Endothelial cell (in vitro differentiated cells): ENCODE measurements around the gene HS3ST3A1. TPM values are rescaled to one million over a fixed set of nuclear protein-coding genes. Genes with fewer than 3 reads are reported as not detected.

Source experiments
- DNase-seq: peaks from one replicate; pipeline ENCODE4 v3.0.0; 2021; ENCODE audit warnings: low spot score
- H3K27ac Mint-ChIP-seq: one replicate; pipeline ENCODE4 v1.8.0; 2021; ENCODE audit warnings: mixed read lengths, inconsistent platforms; ENCODE audit not compliant: unreplicated experiment
- H3K27me3 Mint-ChIP-seq: one replicate; pipeline ENCODE4 v1.8.0; 2021; ENCODE audit warnings: mild to moderate bottlenecking, moderate library complexity, mixed read lengths, inconsistent platforms; ENCODE audit not compliant: unreplicated experiment
- H3K36me3 Mint-ChIP-seq: one replicate; pipeline ENCODE4 v1.8.0; 2021; ENCODE audit warnings: mild to moderate bottlenecking, low read depth, mixed read lengths, inconsistent platforms; ENCODE audit not compliant: unreplicated experiment
- H3K4me1 Mint-ChIP-seq: one replicate; pipeline ENCODE4 v1.8.0; 2021; ENCODE audit warnings: mild to moderate bottlenecking, mixed read lengths, inconsistent platforms; ENCODE audit not compliant: unreplicated experiment
- H3K4me3 Mint-ChIP-seq: one replicate; pipeline ENCODE4 v1.8.0; 2021; ENCODE audit warnings: mild to moderate bottlenecking, mixed read lengths, inconsistent platforms; ENCODE audit not compliant: unreplicated experiment
- H3K9me3 Mint-ChIP-seq: one replicate; pipeline ENCODE4 v1.8.0; 2021; ENCODE audit warnings: mixed read lengths, inconsistent platforms; ENCODE audit not compliant: unreplicated experiment
- CTCF ChIP-seq: fragments of 200-600 bp; sonication (generic); IDR thresholded peaks from one replicate; pipeline ENCODE4 v1.5.0; 2021; ENCODE audit warnings: antibody characterized with exemption; ENCODE audit not compliant: unreplicated experiment
- total RNA-seq: library from RNA; stranded (reverse); fragmentation: NEBNext Ultra II Directional; extraction: Animal tissue kit (Norgen Biotek cat#: 25700); gene quantifications from one replicate; pipeline ENCODE4 v1.2.1, GENCODE V29; 2021; ENCODE audit not compliant: unreplicated experiment

Gene HS3ST3A1
- total RNA-seq, 1 donor from 2014 or later, result 1.1 TPM

- Mint-ChIP-seq H3K36me3 (no peaks in the 10 kb centered on the region), H3K9me3 (no peaks in the 10 kb centered on the region), H3K27ac (no peak overlapping the region), H3K4me3 (no peak overlapping the region), H3K4me1 (peaks cover 8% of the 10 kb centered on the region), H3K27me3 (peaks cover 3% of the 10 kb centered on the region)
- no peak for DNase-seq
- TF ChIP-seq CTCF, result no peak
These were observed 5.3 kb downstream of the HS3ST3A1 start for GRCh38 chr17:13596241-13596923.

- no peaks in the 10 kb centered on the region for H3K9me3 Mint-ChIP-seq
- no peak overlapping the region for H3K4me3 Mint-ChIP-seq
- H3K27me3 Mint-ChIP-seq, result peaks cover 3% of the 10 kb centered on the region
- no peak for TF ChIP-seq CTCF
- no peaks in the 10 kb centered on the region for H3K36me3 Mint-ChIP-seq
- no peak for DNase-seq
- H3K4me1 Mint-ChIP-seq, result peaks cover 8% of the 10 kb centered on the region
- no peak overlapping the region for H3K27ac Mint-ChIP-seq
These were observed 6.2 kb downstream of the HS3ST3A1 start for GRCh38 chr17:13595599-13595899.

GRCh38 chr17:13594762-13595598, 6.7 kb downstream of the HS3ST3A1 start:
- Mint-ChIP-seq H3K27me3 (peaks cover 1% of the 10 kb centered on the region), H3K36me3 (no peaks in the 10 kb centered on the region), H3K9me3 (no peaks in the 10 kb centered on the region), H3K4me3 (no peak overlapping the region), H3K4me1 (peaks cover 6% of the 10 kb centered on the region), H3K27ac (no peak overlapping the region)
- TF ChIP-seq CTCF, result peak; percentile 82
- DNase-seq, result peak; percentile 82

GRCh38 chr17:13594310-13594709, 7.4 kb downstream of the HS3ST3A1 start:
- H3K4me3 Mint-ChIP-seq, result no peak overlapping the region
- H3K4me1 Mint-ChIP-seq, result peaks cover 6% of the 10 kb centered on the region
- H3K27ac Mint-ChIP-seq, result no peak overlapping the region
- H3K27me3 Mint-ChIP-seq, result no peaks in the 10 kb centered on the region
- no peak for TF ChIP-seq CTCF
- no peak for DNase-seq
- no peaks in the 10 kb centered on the region for H3K9me3 Mint-ChIP-seq
- H3K36me3 Mint-ChIP-seq, result no peaks in the 10 kb centered on the region

- Mint-ChIP-seq H3K4me1 (peaks cover 6% of the 10 kb centered on the region), H3K36me3 (no peaks in the 10 kb centered on the region), H3K27ac (no peak overlapping the region), H3K27me3 (no peaks in the 10 kb centered on the region), H3K9me3 (no peaks in the 10 kb centered on the region), H3K4me3 (no peak overlapping the region)
- TF ChIP-seq CTCF, result no peak
- DNase-seq, result no peak
These were observed 8.0 kb downstream of the HS3ST3A1 start for GRCh38 chr17:13593757-13594156.
